ENCODE measurements around the gene ENTPD5. TPM values are rescaled to one million over a fixed set of nuclear protein-coding genes. Genes with fewer than 3 reads are reported as not detected.

ENTPD5 gene
- total RNA-seq, 1 experiment from 2014 or later: 6.8 TPM

DNA sequence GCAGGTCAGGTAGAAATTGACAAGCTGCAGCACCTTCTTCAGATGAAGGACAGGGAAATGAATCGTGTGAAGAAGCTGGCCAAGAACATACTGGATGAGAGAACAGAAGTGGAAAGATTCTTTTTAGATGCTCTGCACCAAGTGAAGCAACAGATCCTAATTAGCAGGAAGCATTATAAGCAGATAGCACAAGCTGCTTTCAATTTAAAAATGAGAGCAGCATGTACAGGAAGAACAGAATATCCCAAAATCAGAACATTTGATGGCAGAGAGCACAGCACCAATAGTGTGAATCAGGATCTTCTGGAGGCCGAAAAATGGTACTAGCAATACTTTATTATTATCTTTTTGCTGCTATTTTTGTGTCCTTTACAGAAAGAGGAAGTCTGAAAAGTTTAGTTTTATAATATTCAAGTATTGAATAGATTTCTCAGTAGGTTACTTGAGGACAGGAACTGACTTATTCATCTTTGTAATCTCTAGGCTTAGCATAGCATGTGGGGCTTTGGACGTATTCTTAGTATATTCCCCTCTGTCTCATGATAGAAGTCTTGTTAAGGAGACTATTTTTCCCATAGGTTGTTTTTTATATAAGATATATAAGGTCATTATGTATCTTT is 30.9 kb upstream of the ENTPD5 start:
- TF ChIP-seq, protein P1, sequence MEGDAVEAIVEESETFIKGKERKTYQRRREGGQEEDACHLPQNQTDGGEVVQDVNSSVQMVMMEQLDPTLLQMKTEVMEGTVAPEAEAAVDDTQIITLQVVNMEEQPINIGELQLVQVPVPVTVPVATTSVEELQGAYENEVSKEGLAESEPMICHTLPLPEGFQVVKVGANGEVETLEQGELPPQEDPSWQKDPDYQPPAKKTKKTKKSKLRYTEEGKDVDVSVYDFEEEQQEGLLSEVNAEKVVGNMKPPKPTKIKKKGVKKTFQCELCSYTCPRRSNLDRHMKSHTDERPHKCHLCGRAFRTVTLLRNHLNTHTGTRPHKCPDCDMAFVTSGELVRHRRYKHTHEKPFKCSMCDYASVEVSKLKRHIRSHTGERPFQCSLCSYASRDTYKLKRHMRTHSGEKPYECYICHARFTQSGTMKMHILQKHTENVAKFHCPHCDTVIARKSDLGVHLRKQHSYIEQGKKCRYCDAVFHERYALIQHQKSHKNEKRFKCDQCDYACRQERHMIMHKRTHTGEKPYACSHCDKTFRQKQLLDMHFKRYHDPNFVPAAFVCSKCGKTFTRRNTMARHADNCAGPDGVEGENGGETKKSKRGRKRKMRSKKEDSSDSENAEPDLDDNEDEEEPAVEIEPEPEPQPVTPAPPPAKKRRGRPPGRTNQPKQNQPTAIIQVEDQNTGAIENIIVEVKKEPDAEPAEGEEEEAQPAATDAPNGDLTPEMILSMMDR (conservative IDR thresholded peaks at IDR 0.05): no peak
- Histone ChIP-seq H3K79me2 (ENCODE audit: insufficient read depth, low read length) (no peaks in the 10 kb centered on the region), H3K18ac (ENCODE audit: insufficient read length, low read depth, low read length) (no peak overlapping the region), H4K20me1 (ENCODE audit: control insufficient read depth, insufficient read depth, insufficient read length) (no peaks in the 10 kb centered on the region), H3K23ac (ENCODE audit: insufficient read length, low read depth, low read length) (no peak overlapping the region), H4K91ac (ENCODE audit: insufficient read length, low read depth, low read length) (no peak overlapping the region), H3T11ph (ENCODE audit: low read length) (no peak overlapping the region), H2AFZ (ENCODE audit: low read length) (no peak overlapping the region), H3K9me3 (ENCODE audit: control insufficient read depth, low read depth, low read length) (no peaks in the 10 kb centered on the region), H3K4me2 (ENCODE audit: insufficient read depth, insufficient read length, low read length) (no peak overlapping the region), H2BK15ac (ENCODE audit: low read depth, low read length) (no peak overlapping the region), H3K23me2 (ENCODE audit: insufficient read length, low read depth, low read length, poor library complexity, severe bottlenecking) (no peaks in the 10 kb centered on the region), H2AK5ac (ENCODE audit: insufficient read length, low read length) (no peak overlapping the region), H3K56ac (ENCODE audit: insufficient read length, low read depth, low read length) (no peak overlapping the region), H2BK120ac (ENCODE audit: low read depth, low read length, poor library complexity, severe bottlenecking) (no peak overlapping the region), H2BK20ac (ENCODE audit: low read depth, low read length, poor library complexity, severe bottlenecking) (no peak overlapping the region), H3K27me3 (ENCODE audit: insufficient read depth, low read length) (no peaks in the 10 kb centered on the region), H4K8ac (replicated peaks; ENCODE audit: insufficient read length, low read depth, low read length) (no peak overlapping the region), H3K14ac (ENCODE audit: insufficient read depth, low read length) (no peak overlapping the region), H3K27ac (ENCODE audit: insufficient read length, low read depth, low read length) (no peak overlapping the region), H4K5ac (ENCODE audit: insufficient read length, low read depth, low read length) (no peak overlapping the region), H2BK5ac (ENCODE audit: insufficient read length, low read length) (no peak overlapping the region), H3K4ac (ENCODE audit: low read depth, low read length) (no peak overlapping the region), H3K9ac (ENCODE audit: extremely low read depth, insufficient read length, low read length) (no peak overlapping the region), H3K4me1 (ENCODE audit: insufficient read depth, low read length) (no peaks in the 10 kb centered on the region), H2BK12ac (ENCODE audit: insufficient read length, low read depth, low read length) (no peak overlapping the region), H3K79me1 (ENCODE audit: insufficient read depth, low read depth, low read length, poor library complexity, severe bottlenecking) (no peaks in the 10 kb centered on the region)
- no peak overlapping the region for H3K4me3 Mint-ChIP-seq
- no peak for DNase-seq
- H3K4me1 Mint-ChIP-seq: peaks cover 4 to 7% of the 10 kb centered on the region in 2 experiments; a peak in 2 of 4 replicates
- no peaks in the 10 kb centered on the region for H3K9me3 Mint-ChIP-seq
- no peaks in the 10 kb centered on the region for H3K36me3 Mint-ChIP-seq (ENCODE audit: insufficient read depth in 1 of 3, low read depth in 3 of 3)
- no peak overlapping the region; a peak in 1 of 7 replicates for H3K27ac Mint-ChIP-seq
- WGBS (ENCODE audit: extremely low coverage, insufficient read length, low lambda C conversion rate): no CpG with 5 or more reads among the region's 3 CpGs
- no peaks in the 10 kb centered on the region; the same call in 1 of the 2 replicates for H3K27me3 Mint-ChIP-seq (ENCODE audit: low read depth)
